Neutrophil (primary cell): ENCODE data around the gene RIMS1.

Experiments used
- H3K27ac ChIP-seq: fragments of 200-600 bp; sonication (generic); 2 replicates; pipeline ENCODE4 v1.5.1; 2016; ENCODE audit warnings: mild to moderate bottlenecking, moderate library complexity
- H3K27me3 ChIP-seq: fragments of 200-600 bp; sonication (generic); 2 replicates; pipeline ENCODE4 v1.6.0; 2016; ENCODE audit warnings: mild to moderate bottlenecking
- H3K36me3 ChIP-seq: fragments of 200-600 bp; sonication (generic); 2 replicates; pipeline ENCODE4 v1.5.1; 2017
- H3K4me1 ChIP-seq, 2 experiments: fragments of 200-600 bp in 1 of 2; sonication (generic) in 1 of 2; 1 replicate in 1 of 2; 2 replicates in 1 of 2; pipeline versions ENCODE4 v1.5.1 to v1.6.1; 2013 to 2016; ENCODE audit warnings: low read depth in 1 of 2, low read length in 1 of 2, mild to moderate bottlenecking in 1 of 2, moderate library complexity in 1 of 2; ENCODE audit not compliant: control insufficient read depth in 1 of 2, insufficient read depth in 1 of 2
- H3K4me3 ChIP-seq, 2 experiments: fragments of 200-600 bp in 1 of 2; sonication (generic) in 1 of 2; 1 replicate in 1 of 2; 2 replicates in 1 of 2; pipeline ENCODE4 v1.5.1; 2013 to 2016; ENCODE audit warnings: low read depth in 1 of 2, low read length in 1 of 2, mild to moderate bottlenecking in 1 of 2, moderate library complexity in 1 of 2
- H3K9me3 ChIP-seq: fragments of 200-600 bp; sonication (generic); 2 replicates; pipeline ENCODE4 v1.5.1; 2016
- TF ChIP-seq, protein P1 (sequence below): fragments of 200-600 bp; sonication (generic); IDR thresholded peaks from 2 replicates; pipeline ENCODE4 v1.5.1; 2016; ENCODE audit warnings: antibody characterized with exemption

Gene RIMS1

DNA sequence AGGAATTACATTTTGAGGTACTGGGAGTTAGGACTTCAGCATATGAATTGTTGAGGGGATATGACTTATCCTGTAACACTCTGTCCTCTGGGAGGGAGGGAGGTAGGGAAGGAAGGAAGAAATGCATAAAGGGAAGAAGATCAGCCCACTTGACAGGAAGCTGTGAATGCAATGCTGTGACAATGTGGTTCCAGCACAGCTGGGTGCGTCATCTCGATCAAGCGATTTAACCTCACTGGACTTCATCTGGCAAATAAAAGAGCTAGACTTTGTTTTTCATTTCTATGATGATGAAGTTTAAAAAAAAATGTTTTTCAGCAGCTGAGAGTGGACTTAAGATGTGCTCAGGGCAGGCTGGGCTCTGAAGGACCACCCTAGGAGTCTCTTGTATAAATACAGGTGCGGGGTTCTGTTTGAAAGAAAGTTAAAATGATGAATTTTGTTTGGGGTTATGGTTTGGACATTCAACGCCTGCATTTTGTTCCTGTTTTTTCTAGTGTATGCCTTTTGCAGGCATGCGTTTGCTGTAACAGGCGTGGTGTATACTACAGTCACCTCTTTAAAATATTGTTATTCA, 178.1 kb downstream of the RIMS1 start:
- Histone ChIP-seq H3K27me3 (no peaks in the 10 kb centered on the region), H3K36me3 (no peaks in the 10 kb centered on the region), H3K4me3 (no peak overlapping the region), H3K9me3 (no peaks in the 10 kb centered on the region), H3K27ac (no peak overlapping the region), H3K4me1 (no peaks in the 10 kb centered on the region)
- TF ChIP-seq, protein P1, sequence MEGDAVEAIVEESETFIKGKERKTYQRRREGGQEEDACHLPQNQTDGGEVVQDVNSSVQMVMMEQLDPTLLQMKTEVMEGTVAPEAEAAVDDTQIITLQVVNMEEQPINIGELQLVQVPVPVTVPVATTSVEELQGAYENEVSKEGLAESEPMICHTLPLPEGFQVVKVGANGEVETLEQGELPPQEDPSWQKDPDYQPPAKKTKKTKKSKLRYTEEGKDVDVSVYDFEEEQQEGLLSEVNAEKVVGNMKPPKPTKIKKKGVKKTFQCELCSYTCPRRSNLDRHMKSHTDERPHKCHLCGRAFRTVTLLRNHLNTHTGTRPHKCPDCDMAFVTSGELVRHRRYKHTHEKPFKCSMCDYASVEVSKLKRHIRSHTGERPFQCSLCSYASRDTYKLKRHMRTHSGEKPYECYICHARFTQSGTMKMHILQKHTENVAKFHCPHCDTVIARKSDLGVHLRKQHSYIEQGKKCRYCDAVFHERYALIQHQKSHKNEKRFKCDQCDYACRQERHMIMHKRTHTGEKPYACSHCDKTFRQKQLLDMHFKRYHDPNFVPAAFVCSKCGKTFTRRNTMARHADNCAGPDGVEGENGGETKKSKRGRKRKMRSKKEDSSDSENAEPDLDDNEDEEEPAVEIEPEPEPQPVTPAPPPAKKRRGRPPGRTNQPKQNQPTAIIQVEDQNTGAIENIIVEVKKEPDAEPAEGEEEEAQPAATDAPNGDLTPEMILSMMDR = no peak

DNA sequence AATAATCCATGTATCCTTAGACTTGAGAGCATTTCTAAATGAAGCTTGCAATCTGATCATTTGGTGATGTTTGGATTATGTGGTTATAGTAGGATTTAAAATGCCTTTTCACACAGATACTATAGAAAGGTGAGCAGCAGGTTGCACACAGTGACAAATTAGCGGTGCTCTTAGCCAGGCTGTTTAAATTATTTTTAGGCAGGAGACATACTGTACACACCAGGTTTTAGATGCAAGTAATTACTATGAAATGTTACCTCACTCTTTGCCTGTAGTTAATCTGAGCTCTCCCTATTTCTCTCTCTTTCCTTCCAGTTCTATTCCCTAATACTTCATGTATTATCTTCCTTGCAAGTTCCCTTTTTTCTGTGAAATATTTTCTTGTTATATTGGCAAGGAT, 191.7 kb downstream of the RIMS1 start:
- no peak overlapping the region for H3K4me3 ChIP-seq
- TF ChIP-seq, protein P1 = no peak
- H3K27ac ChIP-seq = no peak overlapping the region
- H3K36me3 ChIP-seq = no peaks in the 10 kb centered on the region
- H3K4me1 ChIP-seq = no peaks in the 10 kb centered on the region
- no peaks in the 10 kb centered on the region for H3K27me3 ChIP-seq
- no peaks in the 10 kb centered on the region for H3K9me3 ChIP-seq

DNA sequence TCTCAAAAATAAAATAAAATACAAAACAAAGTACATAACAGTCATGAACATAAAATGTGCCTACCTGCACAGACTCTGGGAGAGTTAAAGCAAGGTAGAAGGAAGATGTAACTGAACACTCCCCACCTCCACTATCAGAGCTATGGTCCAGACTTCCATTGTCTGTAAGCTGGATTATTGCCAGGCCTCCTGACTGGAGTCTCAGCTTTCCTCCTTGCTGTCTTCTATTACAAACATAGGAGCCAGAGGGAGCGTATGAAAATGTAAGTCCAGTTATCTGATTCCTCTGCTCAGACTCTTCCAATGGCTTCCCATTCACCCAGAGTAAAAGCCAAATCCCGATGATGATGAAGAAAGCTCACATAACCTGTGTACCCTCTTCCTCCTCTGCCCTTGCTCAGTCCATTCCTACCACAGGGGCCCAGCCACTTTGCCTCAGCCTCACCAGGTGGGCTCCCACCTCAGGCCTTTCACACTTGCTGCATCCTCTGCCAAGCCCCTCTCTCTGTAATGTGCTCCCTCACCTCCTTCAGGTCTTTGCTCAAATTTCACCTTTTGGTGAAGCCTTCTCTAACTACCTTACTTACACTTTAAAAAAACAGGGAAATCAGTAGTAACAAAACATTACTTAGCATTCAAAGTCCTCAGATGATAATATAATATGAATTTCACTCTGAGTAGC, 194.1 kb downstream of the RIMS1 start:
- H3K27ac ChIP-seq = no peak overlapping the region
- TF ChIP-seq, protein P1 = no peak
- no peak overlapping the region for H3K4me3 ChIP-seq
- no peaks in the 10 kb centered on the region for H3K9me3 ChIP-seq
- H3K36me3 ChIP-seq = no peaks in the 10 kb centered on the region
- H3K4me1 ChIP-seq = no peaks in the 10 kb centered on the region
- no peaks in the 10 kb centered on the region for H3K27me3 ChIP-seq

DNA sequence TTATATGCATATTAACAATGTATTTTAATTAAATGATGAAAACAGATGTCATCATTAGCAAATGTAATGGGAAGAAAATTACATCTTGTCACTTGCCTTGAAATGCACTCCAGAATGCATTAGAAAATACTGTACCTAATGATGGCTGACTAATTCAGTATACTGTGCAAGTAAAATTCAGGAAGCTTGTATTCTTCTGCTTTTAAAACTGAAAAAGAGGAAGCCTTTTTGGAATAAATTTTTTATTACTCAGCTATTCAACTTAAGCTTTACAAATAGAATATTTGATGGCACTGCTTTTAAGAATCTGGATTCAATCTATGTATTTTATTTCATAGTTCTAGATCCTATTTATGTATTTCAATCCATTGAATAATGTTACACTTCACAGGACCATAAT, 195.5 kb downstream of the RIMS1 start:
- H3K9me3 ChIP-seq = no peaks in the 10 kb centered on the region
- no peaks in the 10 kb centered on the region for H3K27me3 ChIP-seq
- TF ChIP-seq, protein P1 = no peak
- H3K27ac ChIP-seq = no peak overlapping the region
- no peaks in the 10 kb centered on the region for H3K4me1 ChIP-seq
- H3K4me3 ChIP-seq = no peak overlapping the region
- no peaks in the 10 kb centered on the region for H3K36me3 ChIP-seq

DNA sequence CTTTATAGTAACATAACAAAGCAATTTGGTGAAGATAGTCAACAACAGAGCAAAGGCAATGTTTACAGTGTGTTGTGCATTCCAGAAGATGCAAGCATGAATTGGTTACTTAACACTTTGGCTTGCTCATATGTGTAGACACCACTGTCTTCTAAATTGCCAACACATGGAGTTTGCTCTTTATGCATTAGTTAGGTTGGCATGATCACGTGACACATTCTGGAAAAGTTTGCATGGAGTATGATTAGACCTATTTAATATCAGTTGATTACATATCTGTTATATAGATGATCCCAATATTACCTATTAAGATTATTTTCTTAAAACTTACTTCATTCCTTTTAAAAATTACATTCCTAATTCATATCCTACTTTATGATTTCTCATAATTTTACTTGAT, 197.6 kb downstream of the RIMS1 start:
- TF ChIP-seq, protein P1 = no peak
- no peaks in the 10 kb centered on the region for H3K27me3 ChIP-seq
- H3K4me1 ChIP-seq = no peaks in the 10 kb centered on the region
- H3K27ac ChIP-seq = no peak overlapping the region
- no peaks in the 10 kb centered on the region for H3K9me3 ChIP-seq
- H3K36me3 ChIP-seq = no peaks in the 10 kb centered on the region
- no peak overlapping the region for H3K4me3 ChIP-seq
